ENCODE measurements around the gene EXOSC3. TPM values are rescaled to one million over a fixed set of nuclear protein-coding genes. Genes with fewer than 3 reads are reported as not detected.

The EXOSC3 gene
- total RNA-seq, 2 experiments from 2014 or later, result 111 to 126 TPM

GRCh38 chr9:37747271-37747753 lies 37.6 kb downstream of the EXOSC3 start:
- Mint-ChIP-seq H3K27me3 (no peaks in the 10 kb centered on the region), H3K4me1 (ENCODE audit: low read depth) (no peaks in the 10 kb centered on the region), H3K36me3 (ENCODE audit: low read depth) (no peaks in the 10 kb centered on the region), H3K9me3 (no peaks in the 10 kb centered on the region), H3K4me3 (no peak overlapping the region), H3K27ac (no peak overlapping the region)
- intact Hi-C loops (cut with micrococcal nuclease), result loop anchor here (5.0 to 10.0 kb wide), 2 partner anchors 50 to 107 kb away; no protein-coding TSS in a partner anchor
- peak; percentile 82 for TF ChIP-seq CTCF (IDR thresholded peaks at IDR 0.05)
- DNase-seq (peak; percentile 75), ATAC-seq (peak; percentile 99)
- CTCF ChIA-PET, result interaction anchor here (0.6 to 1.5 kb wide), 7 partner anchors 21 to 266 kb away, joined by 3 to 5 read pairs (median 3); no protein-coding TSS in a partner anchor
- POLR2A ChIA-PET, result no interaction called here

DNA sequence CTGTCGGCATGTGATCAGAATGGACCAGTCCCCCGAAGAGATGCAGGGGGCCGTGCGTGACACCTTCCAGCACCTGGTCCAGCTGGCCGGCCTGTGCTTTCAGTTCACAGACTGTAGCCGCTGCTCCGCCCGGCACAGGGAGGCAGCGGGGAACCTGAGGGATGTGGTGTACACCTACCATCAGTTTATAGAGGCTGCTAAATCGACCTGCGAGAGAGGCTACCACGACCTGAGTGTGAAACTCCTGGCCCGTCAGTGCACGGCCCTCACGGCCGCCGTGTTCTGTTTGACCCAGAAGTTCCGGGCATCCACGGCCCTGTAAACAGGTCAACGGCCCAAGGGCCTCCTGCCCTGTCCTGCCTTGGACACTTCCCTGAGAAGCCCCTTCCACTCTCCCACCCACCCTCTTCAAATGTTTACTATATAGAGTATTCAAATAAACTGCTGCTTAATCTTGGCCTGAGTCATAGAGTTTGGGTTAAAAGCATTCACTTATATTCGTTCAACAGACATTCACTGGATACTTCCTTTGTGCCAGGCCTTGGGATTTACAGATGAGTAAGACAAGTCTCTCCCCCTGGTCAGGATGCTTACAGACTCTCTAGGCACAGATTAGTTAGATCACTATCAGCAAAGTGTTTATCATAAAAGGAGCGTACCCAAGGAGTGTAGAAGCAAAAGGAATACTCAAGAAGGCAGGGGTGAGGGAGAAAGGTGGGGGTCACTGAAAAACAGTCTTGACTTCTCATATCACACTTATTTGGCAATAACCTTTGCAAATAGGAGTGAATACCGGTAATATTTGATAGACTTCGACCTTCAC lies 38.2 kb downstream of the EXOSC3 start:
- no peak for DNase-seq
- TF ChIP-seq CTCF (IDR thresholded peaks at IDR 0.05), result no peak
- H3K4me1 Mint-ChIP-seq (ENCODE audit: low read depth), result no peaks in the 10 kb centered on the region
- no peak overlapping the region for H3K4me3 Mint-ChIP-seq
- no peaks in the 10 kb centered on the region for H3K36me3 Mint-ChIP-seq (ENCODE audit: low read depth)
- no peaks in the 10 kb centered on the region for H3K9me3 Mint-ChIP-seq
- H3K27me3 Mint-ChIP-seq, result no peaks in the 10 kb centered on the region
- ChIA-PET CTCF (interaction anchor here (0.6 to 0.8 kb wide), 2 partner anchors 22 to 248 kb away, joined by 3 read pairs; no protein-coding TSS in a partner anchor), POLR2A (no interaction called here)
- intact Hi-C loops (cut with micrococcal nuclease), result loop anchor here (5.0 to 10.0 kb wide), 2 partner anchors 51 to 108 kb away; no protein-coding TSS in a partner anchor
- ATAC-seq, result peak; percentile 17
- no peak overlapping the region for H3K27ac Mint-ChIP-seq

DNA sequence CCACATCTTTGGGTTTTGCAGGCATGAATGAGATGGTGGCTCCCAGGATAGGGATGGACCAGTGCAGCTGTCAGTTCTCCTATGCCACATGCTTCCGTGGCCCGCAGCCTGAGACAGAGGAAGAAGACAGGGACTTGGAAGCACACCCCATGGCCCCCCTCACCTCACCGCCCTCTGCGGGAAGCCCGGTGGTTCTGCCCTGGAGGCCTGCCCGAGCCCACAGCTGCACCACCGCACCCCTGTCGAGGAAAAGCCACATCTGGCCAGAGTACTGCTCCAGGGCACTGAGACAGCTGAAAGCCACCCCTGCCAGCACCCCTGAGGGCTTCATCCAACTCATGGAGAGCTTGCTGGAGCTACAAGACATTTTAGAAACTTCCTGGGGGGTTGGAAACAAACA lies 38.9 kb downstream of the EXOSC3 start:
- intact Hi-C loops (cut with micrococcal nuclease), result loop anchor here (5.0 to 10.0 kb wide), 2 partner anchors 51 to 109 kb away; no protein-coding TSS in a partner anchor
- POLR2A ChIA-PET, result no interaction called here
- no peak for ATAC-seq
- no peak for TF ChIP-seq CTCF (IDR thresholded peaks at IDR 0.05)
- H3K4me3 Mint-ChIP-seq, result no peak overlapping the region
- H3K4me1 Mint-ChIP-seq (ENCODE audit: low read depth), result no peaks in the 10 kb centered on the region
- DNase-seq, result no peak
- no peaks in the 10 kb centered on the region for H3K9me3 Mint-ChIP-seq
- CTCF ChIA-PET, result interaction anchor here (0.8 kb wide), 1 partner anchor 23 kb away, joined by 3 read pairs; no protein-coding TSS in a partner anchor
- no peaks in the 10 kb centered on the region for H3K27me3 Mint-ChIP-seq
- H3K36me3 Mint-ChIP-seq (ENCODE audit: low read depth), result no peaks in the 10 kb centered on the region
- no peak overlapping the region for H3K27ac Mint-ChIP-seq

DNA sequence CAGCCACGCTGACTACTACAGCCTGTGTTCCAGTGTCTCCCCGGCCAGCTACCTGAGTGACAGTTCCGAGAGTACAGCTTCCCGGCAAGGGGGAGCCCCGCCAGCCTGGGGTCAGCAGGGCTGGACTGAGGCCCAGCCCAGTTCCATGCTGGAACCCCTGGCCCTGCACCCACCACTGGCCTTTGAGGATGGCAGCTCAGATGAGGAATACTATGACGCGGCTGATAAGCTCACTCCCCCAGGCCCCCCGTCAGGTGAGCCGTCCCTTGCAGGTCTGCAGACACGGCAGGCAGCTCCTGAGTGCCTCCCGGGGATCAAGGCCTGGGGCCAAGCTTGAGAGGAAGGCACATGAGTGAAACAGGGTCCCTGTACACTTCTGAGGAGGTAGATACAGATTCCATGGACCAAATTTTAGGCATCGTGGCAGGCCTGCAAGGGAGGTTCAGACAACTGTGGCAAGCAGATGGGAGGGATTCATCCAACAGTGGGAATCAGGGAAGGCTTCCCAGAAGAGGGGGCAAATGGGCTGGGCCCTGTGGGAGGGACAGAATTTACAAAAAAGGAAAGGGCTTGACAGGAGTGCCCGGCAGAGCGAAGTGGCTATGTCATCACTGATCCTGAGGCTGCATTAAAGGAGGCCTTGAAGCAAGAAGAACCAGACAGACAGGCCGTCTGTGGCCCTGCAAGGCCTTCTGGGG lies 44.1 kb downstream of the EXOSC3 start:
- Mint-ChIP-seq H3K27me3 (no peaks in the 10 kb centered on the region), H3K4me3 (no peak overlapping the region), H3K9me3 (no peaks in the 10 kb centered on the region), H3K4me1 (ENCODE audit: low read depth) (no peaks in the 10 kb centered on the region), H3K36me3 (ENCODE audit: low read depth) (no peaks in the 10 kb centered on the region), H3K27ac (no peak overlapping the region)
- intact Hi-C loops (cut with micrococcal nuclease), result loop anchor here (10.0 kb wide), 1 partner anchor 114 kb away; no protein-coding TSS in a partner anchor
- no peak for DNase-seq
- ChIA-PET CTCF (no interaction called here), POLR2A (no interaction called here)
- TF ChIP-seq CTCF (IDR thresholded peaks at IDR 0.05), result no peak
- ATAC-seq, result no peak

Measured in activated CD8-positive, alpha-beta T cell treated with anti-CD3 and anti-CD28 coated beads for 36 hours (primary cell).